Esophagus squamous epithelium (tissue), 4 donors: Measurements from ENCODE around the gene ASB2.

Source experiments
- POLR2A ChIP-seq, 4 donors: fragments of 450-650 bp; IDR thresholded peaks; one replicate each; pipeline ENCODE4 v1.6.1; 2017; ENCODE audit warnings: antibody characterized with exemption in 4 of 4, mild to moderate bottlenecking in 4 of 4, moderate library complexity in 3 of 4
- TF ChIP-seq, protein P1 (sequence below), 6 experiments: fragments of 450-650 bp in 4 of 6; fragments of 200-600 bp in 2 of 6; sonication (generic) in 2 of 6; IDR thresholded peaks; one replicate each; pipeline ENCODE4 v1.5.1; 2016 to 2019; ENCODE audit warnings: antibody characterized with exemption in 6 of 6, mild to moderate bottlenecking in 4 of 6, moderate library complexity in 4 of 6

DNA sequence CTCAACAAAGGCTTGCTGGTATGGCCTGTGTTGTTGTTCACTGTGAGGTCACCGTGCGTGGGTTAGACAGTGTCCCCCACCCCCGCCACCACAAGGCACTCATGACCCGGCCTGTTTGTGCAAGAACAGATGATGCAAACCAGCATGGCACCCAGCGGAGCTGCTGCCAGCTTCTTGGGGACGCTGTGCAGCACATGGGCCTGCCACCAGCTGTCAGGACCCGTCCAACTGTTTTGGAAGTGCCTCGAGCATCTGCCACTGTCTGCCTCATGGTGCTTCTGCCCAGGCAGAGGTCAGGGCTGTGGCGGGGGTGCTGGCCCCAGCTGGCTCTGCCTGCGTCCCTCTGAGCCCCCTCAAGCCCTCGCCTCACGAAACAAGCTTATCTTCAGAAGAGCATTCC, 1.5 kb downstream of the ASB2 start:
- TF ChIP-seq, protein P1, sequence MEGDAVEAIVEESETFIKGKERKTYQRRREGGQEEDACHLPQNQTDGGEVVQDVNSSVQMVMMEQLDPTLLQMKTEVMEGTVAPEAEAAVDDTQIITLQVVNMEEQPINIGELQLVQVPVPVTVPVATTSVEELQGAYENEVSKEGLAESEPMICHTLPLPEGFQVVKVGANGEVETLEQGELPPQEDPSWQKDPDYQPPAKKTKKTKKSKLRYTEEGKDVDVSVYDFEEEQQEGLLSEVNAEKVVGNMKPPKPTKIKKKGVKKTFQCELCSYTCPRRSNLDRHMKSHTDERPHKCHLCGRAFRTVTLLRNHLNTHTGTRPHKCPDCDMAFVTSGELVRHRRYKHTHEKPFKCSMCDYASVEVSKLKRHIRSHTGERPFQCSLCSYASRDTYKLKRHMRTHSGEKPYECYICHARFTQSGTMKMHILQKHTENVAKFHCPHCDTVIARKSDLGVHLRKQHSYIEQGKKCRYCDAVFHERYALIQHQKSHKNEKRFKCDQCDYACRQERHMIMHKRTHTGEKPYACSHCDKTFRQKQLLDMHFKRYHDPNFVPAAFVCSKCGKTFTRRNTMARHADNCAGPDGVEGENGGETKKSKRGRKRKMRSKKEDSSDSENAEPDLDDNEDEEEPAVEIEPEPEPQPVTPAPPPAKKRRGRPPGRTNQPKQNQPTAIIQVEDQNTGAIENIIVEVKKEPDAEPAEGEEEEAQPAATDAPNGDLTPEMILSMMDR (IDR thresholded peaks at IDR 0.05): no peak
- TF ChIP-seq POLR2A (IDR thresholded peaks at IDR 0.05): no peak
